Left ventricle myocardium inferior (tissue), 1 donor: ENCODE measurements around the gene RUNX2. TPM values are rescaled to one million over a fixed set of nuclear protein-coding genes. Genes with fewer than 3 reads are reported as not detected.

ENCODE experiments used
- DNase-seq: peaks from one replicate; pipeline ENCODE4 v3.0.0-alpha.2; 2020
- H3K27ac ChIP-seq: fragments of 200-600 bp; replicated peaks from 2 replicates; pipeline ENCODE4 v1.8.0; 2021
- H3K27me3 ChIP-seq: fragments of 200-600 bp; 2 replicates; pipeline ENCODE4 v1.8.0; 2021; ENCODE audit warnings: low read depth
- H3K36me3 ChIP-seq: fragments of 200-600 bp; 2 replicates; pipeline ENCODE4 v1.8.0; 2021
- H3K4me1 ChIP-seq: fragments of 200-600 bp; 2 replicates; pipeline ENCODE4 v1.8.0; 2021
- H3K4me3 ChIP-seq: fragments of 200-600 bp; 2 replicates; pipeline ENCODE4 v1.8.0; 2021; ENCODE audit warnings: mild to moderate bottlenecking, moderate library complexity
- H3K9me3 ChIP-seq: fragments of 200-600 bp; replicated peaks from 2 replicates; pipeline ENCODE4 v1.8.0; 2021
- intact Hi-C: fragments of 100-400 bp; cut with micrococcal nuclease; formaldehyde crosslinking; loops from one replicate; pipeline ENCODE4 v1.11.0; 2022
- total RNA-seq: library from RNA; stranded (reverse); fragmentation: NEBNext Ultra II Directional; extraction: Animal tissue kit (Norgen Biotek cat#: 25700); gene quantifications from one replicate; pipeline ENCODE4 v1.2.1, GENCODE V29; 2021
- TF ChIP-seq, protein P1 (sequence below): fragments of 200-600 bp; IDR thresholded peaks from 2 replicates; pipeline ENCODE4 v1.8.0; 2021; ENCODE audit warnings: antibody characterized with exemption, mild to moderate bottlenecking, borderline replicate concordance
- donor health status: DM: no; HTN: yes; CAD: no; lungs with severe emphysema.

The RUNX2 gene
- total RNA-seq, 1 donor from 2014 or later: 0.38 TPM

DNA sequence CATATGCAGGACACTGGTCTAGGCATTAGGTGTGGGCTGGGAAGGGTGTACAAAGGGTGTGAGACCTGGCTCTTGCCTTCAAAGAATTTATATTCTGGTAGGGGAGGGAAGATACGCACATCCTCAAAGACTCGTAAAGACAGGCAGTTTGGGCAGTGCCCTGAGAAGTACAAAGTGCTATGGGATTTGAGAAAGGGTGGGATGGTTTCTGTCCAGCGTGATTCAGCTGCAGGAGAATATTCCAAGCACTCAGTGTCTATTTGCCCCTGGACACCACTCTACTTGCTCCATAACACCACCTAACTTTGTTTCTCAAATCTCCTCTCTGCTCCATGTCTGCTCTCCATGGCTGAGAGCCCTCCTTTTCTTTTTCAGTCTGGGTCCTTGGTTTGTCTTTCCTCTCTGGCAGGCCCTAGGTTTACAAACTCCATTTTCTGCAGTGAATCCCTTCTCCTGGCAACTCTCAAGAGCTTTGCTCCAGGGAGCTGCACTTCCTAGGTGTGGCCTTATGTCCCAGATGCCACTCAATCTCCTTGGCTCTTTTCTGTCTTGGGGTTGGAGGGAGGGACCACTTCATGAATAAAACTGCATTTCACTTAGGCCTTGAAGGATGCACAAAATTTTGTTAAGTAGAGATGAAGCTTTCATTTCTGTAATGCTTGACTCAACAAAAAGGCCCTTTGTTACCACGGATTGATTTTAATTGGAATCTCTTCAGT, 377.2 kb downstream of the RUNX2 start:
- intact Hi-C loops: no loop called here
- TF ChIP-seq, protein P1, sequence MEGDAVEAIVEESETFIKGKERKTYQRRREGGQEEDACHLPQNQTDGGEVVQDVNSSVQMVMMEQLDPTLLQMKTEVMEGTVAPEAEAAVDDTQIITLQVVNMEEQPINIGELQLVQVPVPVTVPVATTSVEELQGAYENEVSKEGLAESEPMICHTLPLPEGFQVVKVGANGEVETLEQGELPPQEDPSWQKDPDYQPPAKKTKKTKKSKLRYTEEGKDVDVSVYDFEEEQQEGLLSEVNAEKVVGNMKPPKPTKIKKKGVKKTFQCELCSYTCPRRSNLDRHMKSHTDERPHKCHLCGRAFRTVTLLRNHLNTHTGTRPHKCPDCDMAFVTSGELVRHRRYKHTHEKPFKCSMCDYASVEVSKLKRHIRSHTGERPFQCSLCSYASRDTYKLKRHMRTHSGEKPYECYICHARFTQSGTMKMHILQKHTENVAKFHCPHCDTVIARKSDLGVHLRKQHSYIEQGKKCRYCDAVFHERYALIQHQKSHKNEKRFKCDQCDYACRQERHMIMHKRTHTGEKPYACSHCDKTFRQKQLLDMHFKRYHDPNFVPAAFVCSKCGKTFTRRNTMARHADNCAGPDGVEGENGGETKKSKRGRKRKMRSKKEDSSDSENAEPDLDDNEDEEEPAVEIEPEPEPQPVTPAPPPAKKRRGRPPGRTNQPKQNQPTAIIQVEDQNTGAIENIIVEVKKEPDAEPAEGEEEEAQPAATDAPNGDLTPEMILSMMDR: no peak
- no peaks in the 10 kb centered on the region for H3K9me3 ChIP-seq
- DNase-seq: no peak
- H3K36me3 ChIP-seq: no peaks in the 10 kb centered on the region
- no peak overlapping the region for H3K4me3 ChIP-seq
- no peak overlapping the region for H3K27ac ChIP-seq
- peaks cover 11% of the 10 kb centered on the region for H3K27me3 ChIP-seq
- no peaks in the 10 kb centered on the region for H3K4me1 ChIP-seq

DNA sequence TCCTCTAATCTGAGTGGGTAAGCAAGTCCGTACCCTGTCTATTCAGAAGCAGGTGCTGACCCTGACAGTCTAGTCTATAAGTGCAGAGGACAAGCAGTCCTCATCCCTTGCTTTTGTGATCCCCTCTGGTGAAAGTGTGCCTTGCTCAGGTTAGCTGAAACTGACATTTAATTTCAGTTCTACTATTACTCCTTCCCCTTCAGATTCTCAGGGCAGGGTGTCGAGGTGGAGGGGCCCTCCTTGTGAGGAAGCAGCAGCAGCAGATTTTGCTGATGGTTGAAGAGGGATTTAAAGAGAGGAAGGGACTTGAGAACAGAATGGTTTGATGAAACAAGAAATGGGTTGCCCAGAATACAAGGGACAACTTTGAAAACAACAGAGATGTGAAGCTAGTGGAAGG, 378.2 kb downstream of the RUNX2 start:
- H3K27ac ChIP-seq: no peak overlapping the region
- DNase-seq: no peak
- H3K9me3 ChIP-seq: no peaks in the 10 kb centered on the region
- TF ChIP-seq, protein P1: no peak
- intact Hi-C loops: no loop called here
- H3K4me3 ChIP-seq: no peak overlapping the region
- H3K27me3 ChIP-seq: peaks cover 11% of the 10 kb centered on the region
- H3K4me1 ChIP-seq: no peaks in the 10 kb centered on the region
- H3K36me3 ChIP-seq: no peaks in the 10 kb centered on the region

DNA sequence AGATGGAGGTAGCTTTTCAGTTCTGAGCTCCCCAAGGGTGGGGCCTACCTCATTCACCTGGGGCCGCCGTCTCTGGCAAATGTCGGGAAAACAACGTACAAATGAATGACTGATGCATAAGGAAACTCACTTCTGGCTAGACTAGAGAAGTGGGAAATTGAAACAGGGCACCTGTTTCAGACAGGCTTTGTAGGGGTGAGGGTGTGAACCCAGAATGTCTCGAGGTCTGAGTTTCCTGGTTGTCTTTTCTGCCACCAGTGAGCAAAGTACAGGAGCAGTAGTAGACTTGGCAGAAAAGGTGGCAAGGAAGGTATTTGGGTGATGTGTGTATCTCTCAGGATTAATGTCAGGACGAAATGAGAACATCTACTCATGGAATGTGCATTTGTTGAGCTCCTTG, 379.0 kb downstream of the RUNX2 start:
- TF ChIP-seq, protein P1: no peak
- Histone ChIP-seq H3K9me3 (no peaks in the 10 kb centered on the region), H3K4me3 (no peak overlapping the region), H3K27me3 (peaks cover 3% of the 10 kb centered on the region), H3K4me1 (no peaks in the 10 kb centered on the region), H3K27ac (no peak overlapping the region), H3K36me3 (no peaks in the 10 kb centered on the region)
- intact Hi-C loops: no loop called here
- no peak for DNase-seq

DNA sequence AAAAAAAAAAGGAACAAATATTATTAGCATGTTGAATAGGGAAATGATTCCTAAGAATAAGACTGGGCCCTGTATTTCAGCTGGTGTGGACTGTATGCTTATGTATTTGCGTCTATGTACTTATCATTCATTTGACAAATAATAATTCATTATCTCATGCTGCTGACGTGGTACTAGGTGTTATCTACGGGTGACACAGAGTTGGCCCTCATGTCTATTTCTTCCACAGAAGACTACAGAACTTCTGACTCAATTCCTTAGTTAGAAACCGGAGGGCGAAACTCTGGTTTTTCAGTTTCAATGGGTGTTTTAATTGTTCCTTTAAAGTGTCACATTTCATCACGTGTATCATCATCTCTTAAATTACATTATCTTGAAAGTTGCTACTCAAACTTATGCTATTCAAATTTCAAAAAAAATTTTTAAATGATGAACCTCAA, 381.7 kb downstream of the RUNX2 start:
- no peak for DNase-seq
- H3K4me3 ChIP-seq: no peak overlapping the region
- TF ChIP-seq, protein P1: no peak
- H3K27ac ChIP-seq: no peak overlapping the region
- H3K27me3 ChIP-seq: peaks cover 18% of the 10 kb centered on the region
- no peaks in the 10 kb centered on the region for H3K36me3 ChIP-seq
- peaks cover 4% of the 10 kb centered on the region for H3K4me1 ChIP-seq
- intact Hi-C loops: no loop called here
- no peaks in the 10 kb centered on the region for H3K9me3 ChIP-seq

DNA sequence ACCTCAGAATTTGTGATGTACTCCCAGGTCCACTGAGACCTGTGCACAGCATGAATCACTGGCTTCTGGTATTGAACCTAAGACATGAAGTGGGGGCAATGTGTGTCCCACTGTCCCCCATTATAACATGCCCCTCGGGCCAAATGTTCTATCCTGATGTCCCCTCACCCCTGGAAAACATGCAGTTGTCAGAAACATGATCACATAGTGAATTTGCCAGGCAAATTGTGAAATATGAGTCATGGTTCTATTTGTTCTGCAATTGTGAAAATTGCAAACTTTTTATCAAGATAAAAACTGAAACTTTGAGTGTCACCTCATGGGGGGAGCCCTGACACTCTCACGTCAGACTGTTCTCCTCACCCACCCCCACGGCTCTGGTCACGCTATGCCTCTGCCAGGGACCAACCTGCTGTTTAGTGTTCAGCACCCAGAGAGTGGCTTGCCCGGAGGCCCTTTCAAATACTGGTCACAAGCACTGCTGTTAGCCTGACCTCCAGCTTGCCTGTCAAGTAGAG, 382.2 kb downstream of the RUNX2 start:
- Histone ChIP-seq H3K27ac (no peak overlapping the region), H3K9me3 (no peaks in the 10 kb centered on the region), H3K36me3 (no peaks in the 10 kb centered on the region), H3K27me3 (peaks cover 18% of the 10 kb centered on the region), H3K4me1 (peaks cover 4% of the 10 kb centered on the region), H3K4me3 (no peak overlapping the region)
- TF ChIP-seq, protein P1: no peak
- intact Hi-C loops: no loop called here
- no peak for DNase-seq
